HEK293 (cell line): ENCODE measurements around the gene GOLT1B.
"Not testable (repeated sequence)": the region's sequence is repeated elsewhere in the genome, so short reads cannot be mapped to it uniquely, and the experiment has no call there.

Source experiments
- CTCF ChIA-PET: fragments of 350-600 bp; formaldehyde crosslinking; extraction: SDS; loops from one replicate; lab custom pipeline; 2021; ENCODE audit warnings: antibody characterized with exemption; lab: Yijun Ruan, JAX
- POLR2A ChIA-PET: fragments of 300-600 bp; formaldehyde crosslinking; extraction: SDS; loops from one replicate; lab custom pipeline; 2020; ENCODE audit warnings: antibody characterized with exemption, inconsistent platforms; lab: Yijun Ruan, JAX
- H3K27ac ChIP-seq: fragments of 200-500 bp; sonication (Bioruptor generic); 2 replicates; pipeline ENCODE4 v1.5.1; 2014; ENCODE audit warnings: low read depth, low read length, control low read depth, inconsistent platforms; ENCODE audit errors: extremely low read depth
- H3K36me3 ChIP-seq, 2 experiments: fragments of 200-500 bp in 1 of 2; sonication (Bioruptor generic) in 1 of 2; 1 replicate in 1 of 2; 2 replicates in 1 of 2; pipeline ENCODE4 v1.5.1; 2014 to 2017; ENCODE audit warnings: inconsistent platforms in 2 of 2, low read length in 2 of 2; ENCODE audit not compliant: control insufficient read depth in 2 of 2, insufficient read depth in 1 of 2
- H3K4me1 ChIP-seq: fragments of 200-500 bp; sonication (Bioruptor generic); 2 replicates; pipeline ENCODE4 v1.5.1; 2014; ENCODE audit warnings: mild to moderate bottlenecking, low read length, inconsistent platforms; ENCODE audit not compliant: control insufficient read depth, insufficient read depth
- H3K4me3 ChIP-seq: 2 replicates; pipeline ENCODE4 v1.5.1; 2011; ENCODE audit warnings: low read depth, mild to moderate bottlenecking, control low read depth, low read length, moderate library complexity
- H3K9me3 ChIP-seq: fragments of 200-500 bp; sonication (Bioruptor generic); 2 replicates; pipeline ENCODE4 v1.5.1; 2014; ENCODE audit warnings: low read depth, low read length, inconsistent platforms; ENCODE audit not compliant: control insufficient read depth, insufficient read depth
- HOXC10 ChIP-seq: sonication (generic); formaldehyde crosslinking; IDR thresholded peaks from 2 replicates; pipeline ENCODE4 v1.8.1; 2023; ENCODE audit warnings: mild to moderate bottlenecking, missing genetic modification reagents
- HOXD13 ChIP-seq: sonication (generic); formaldehyde crosslinking; IDR thresholded peaks from 2 replicates; pipeline ENCODE4 v1.8.0; 2022; ENCODE audit warnings: missing genetic modification reagents, borderline replicate concordance
- KLF9 ChIP-seq: fragments of 450-650 bp; formaldehyde crosslinking; IDR thresholded peaks from 2 replicates; pipeline ENCODE4 v1.5.1; 2016; ENCODE audit warnings: missing biosample characterization, missing genetic modification characterization, low read depth
- MZF1 ChIP-seq: fragments of 450-650 bp; formaldehyde crosslinking; IDR thresholded peaks from 2 replicates; pipeline ENCODE4 v1.5.1; 2017; ENCODE audit warnings: missing biosample characterization, missing genetic modification characterization, borderline replicate concordance
- SP7 ChIP-seq: fragments of 450-650 bp; formaldehyde crosslinking; IDR thresholded peaks from 2 replicates; pipeline ENCODE4 v1.5.1; 2016; ENCODE audit warnings: missing biosample characterization, missing genetic modification characterization
- TRIM28 ChIP-seq: IDR thresholded peaks from 2 replicates; pipeline ENCODE4 v1.6.1; 2011; ENCODE audit warnings: low read length, control low read depth, borderline replicate concordance
- YY2 ChIP-seq: fragments of 450-650 bp; formaldehyde crosslinking; IDR thresholded peaks from 2 replicates; pipeline ENCODE4 v1.5.1; 2016; ENCODE audit warnings: missing biosample characterization, missing genetic modification characterization
- ZFP69B ChIP-seq: fragments of 450-650 bp; formaldehyde crosslinking; IDR thresholded peaks from 2 replicates; pipeline ENCODE4 v1.5.1; 2016; ENCODE audit warnings: missing biosample characterization, missing genetic modification characterization
- ZNF138 ChIP-seq: fragments of 450-650 bp; formaldehyde crosslinking; IDR thresholded peaks from 2 replicates; pipeline ENCODE4 v1.5.1; 2016; ENCODE audit warnings: missing biosample characterization, missing genetic modification characterization, borderline replicate concordance
- ZNF157 ChIP-seq: fragments of 450-650 bp; formaldehyde crosslinking; IDR thresholded peaks from 2 replicates; pipeline ENCODE4 v1.5.1; 2016; ENCODE audit warnings: missing biosample characterization, missing genetic modification characterization
- ZNF274 ChIP-seq, 2 experiments: fragments of 200-500 bp in 1 of 2; fragments of 450-650 bp in 1 of 2; sonication (Bioruptor generic) in 1 of 2; formaldehyde crosslinking in 1 of 2; IDR thresholded peaks; 2 replicates each; pipeline versions ENCODE4 v1.5.1 to v1.6.1; 2014 to 2016; ENCODE audit warnings: borderline replicate concordance in 1 of 2, inconsistent platforms in 1 of 2, low read length in 1 of 2, missing biosample characterization in 1 of 2, missing genetic modification characterization in 1 of 2
- ZNF423 ChIP-seq: fragments of 450-650 bp; formaldehyde crosslinking; IDR thresholded peaks from 2 replicates; pipeline ENCODE4 v1.5.1; 2016; ENCODE audit warnings: missing biosample characterization, missing genetic modification characterization
- ZNF501 ChIP-seq: fragments of 450-650 bp; formaldehyde crosslinking; IDR thresholded peaks from 2 replicates; pipeline ENCODE4 v1.5.1; 2016; ENCODE audit warnings: missing biosample characterization, missing genetic modification characterization
- ZNF571 ChIP-seq: fragments of 450-650 bp; formaldehyde crosslinking; IDR thresholded peaks from 2 replicates; pipeline ENCODE4 v1.5.0; 2017; ENCODE audit warnings: missing biosample characterization, missing genetic modification characterization
- ZNF629 ChIP-seq: fragments of 450-650 bp; formaldehyde crosslinking; IDR thresholded peaks from 2 replicates; pipeline ENCODE4 v1.5.1; 2017; ENCODE audit warnings: missing biosample characterization, missing genetic modification characterization
- ZNF701 ChIP-seq: fragments of 450-650 bp; formaldehyde crosslinking; IDR thresholded peaks from 2 replicates; pipeline ENCODE4 v1.5.1; 2016; ENCODE audit warnings: missing biosample characterization, missing genetic modification characterization
- ZNF747 ChIP-seq: fragments of 450-650 bp; formaldehyde crosslinking; IDR thresholded peaks from 2 replicates; pipeline ENCODE4 v1.5.1; 2016; ENCODE audit warnings: missing biosample characterization, missing genetic modification characterization
- ZNF76 ChIP-seq: fragments of 450-650 bp; formaldehyde crosslinking; IDR thresholded peaks from 2 replicates; pipeline ENCODE4; 2016; ENCODE audit warnings: low read depth, missing biosample characterization, missing genetic modification characterization, borderline replicate concordance
- TF ChIP-seq, protein P1 (sequence below): fragments of 450-650 bp; formaldehyde crosslinking; IDR thresholded peaks from 2 replicates; pipeline ENCODE4 v1.5.1; 2016; ENCODE audit warnings: missing biosample characterization, missing genetic modification characterization
- TF ChIP-seq, protein P2 (sequence below): fragments of 450-650 bp; formaldehyde crosslinking; IDR thresholded peaks from 2 replicates; pipeline ENCODE4 v1.5.1; 2016; ENCODE audit warnings: missing biosample characterization, missing genetic modification characterization
- TF ChIP-seq, protein P3 (sequence below): fragments of 450-650 bp; formaldehyde crosslinking; optimal IDR thresholded peaks from 2 replicates; pipeline ENCODE3; 2016; ENCODE audit warnings: missing biosample characterization, mild to moderate bottlenecking, missing genetic modification characterization
- TF ChIP-seq, protein P4 (sequence below): IDR thresholded peaks from 2 replicates; pipeline ENCODE4 v1.6.1; 2011; ENCODE audit warnings: mild to moderate bottlenecking, low read depth, low read length, borderline replicate concordance

GOLT1B gene

DNA sequence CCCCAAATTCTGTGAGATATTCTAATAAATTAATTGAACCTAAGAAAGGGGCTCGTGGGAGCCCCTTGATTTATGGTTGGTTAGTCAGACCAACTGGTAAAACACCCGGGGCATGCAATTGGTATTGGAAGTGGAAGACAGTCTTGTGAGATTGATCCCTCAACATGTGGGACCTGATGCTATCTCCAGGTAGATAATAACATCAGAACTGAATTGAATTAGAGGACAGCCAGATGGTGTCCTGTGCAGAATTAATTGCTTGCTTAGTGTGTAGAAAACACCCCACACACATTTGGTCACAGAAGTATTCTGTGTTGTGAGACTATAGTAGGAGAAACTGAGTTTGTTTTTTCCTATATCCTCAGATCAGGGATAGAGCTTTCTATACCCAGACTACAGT, 42.1 kb upstream of the GOLT1B start:
- no peak overlapping the region for H3K4me3 ChIP-seq
- H3K9me3 ChIP-seq, result no peaks in the 10 kb centered on the region
- ChIA-PET POLR2A (no interaction called here), CTCF (interaction anchor here (0.7 kb wide), 1 partner anchor 52 kb away, joined by 3 read pairs; no protein-coding TSS in a partner anchor)
- H3K4me1 ChIP-seq, result no peaks in the 10 kb centered on the region
- no peak overlapping the region for H3K27ac ChIP-seq
- TF ChIP-seq HOXC10 (CRISPR knock-in tag) (no peak), SP7 (tag by site-specific recombination) (no peak), ZFP69B (no peak), ZNF571 (tag by site-specific recombination) (no peak), TRIM28 (no peak), ZNF423 (tag by site-specific recombination) (no peak), YY2 (tag by site-specific recombination) (no peak), ZNF747 (tag by site-specific recombination) (no peak), ZNF629 (tag by site-specific recombination) (no peak)
- TF ChIP-seq, protein P1, sequence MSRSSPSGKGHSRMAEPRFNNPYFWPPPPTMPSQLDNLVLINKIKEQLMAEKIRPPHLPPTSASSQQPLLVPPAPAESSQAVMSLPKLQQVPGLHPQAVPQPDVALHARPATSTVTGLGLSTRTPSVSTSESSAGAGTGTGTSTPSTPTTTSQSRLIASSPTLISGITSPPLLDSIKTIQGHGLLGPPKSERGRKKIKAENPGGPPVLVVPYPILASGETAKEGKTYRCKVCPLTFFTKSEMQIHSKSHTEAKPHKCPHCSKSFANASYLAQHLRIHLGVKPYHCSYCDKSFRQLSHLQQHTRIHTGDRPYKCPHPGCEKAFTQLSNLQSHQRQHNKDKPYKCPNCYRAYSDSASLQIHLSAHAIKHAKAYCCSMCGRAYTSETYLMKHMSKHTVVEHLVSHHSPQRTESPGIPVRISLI (tag by site-specific recombination), result no peak
- TF ChIP-seq, protein P2, sequence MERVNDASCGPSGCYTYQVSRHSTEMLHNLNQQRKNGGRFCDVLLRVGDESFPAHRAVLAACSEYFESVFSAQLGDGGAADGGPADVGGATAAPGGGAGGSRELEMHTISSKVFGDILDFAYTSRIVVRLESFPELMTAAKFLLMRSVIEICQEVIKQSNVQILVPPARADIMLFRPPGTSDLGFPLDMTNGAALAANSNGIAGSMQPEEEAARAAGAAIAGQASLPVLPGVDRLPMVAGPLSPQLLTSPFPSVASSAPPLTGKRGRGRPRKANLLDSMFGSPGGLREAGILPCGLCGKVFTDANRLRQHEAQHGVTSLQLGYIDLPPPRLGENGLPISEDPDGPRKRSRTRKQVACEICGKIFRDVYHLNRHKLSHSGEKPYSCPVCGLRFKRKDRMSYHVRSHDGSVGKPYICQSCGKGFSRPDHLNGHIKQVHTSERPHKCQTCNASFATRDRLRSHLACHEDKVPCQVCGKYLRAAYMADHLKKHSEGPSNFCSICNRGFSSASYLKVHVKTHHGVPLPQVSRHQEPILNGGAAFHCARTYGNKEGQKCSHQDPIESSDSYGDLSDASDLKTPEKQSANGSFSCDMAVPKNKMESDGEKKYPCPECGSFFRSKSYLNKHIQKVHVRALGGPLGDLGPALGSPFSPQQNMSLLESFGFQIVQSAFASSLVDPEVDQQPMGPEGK, result no peak
- TF ChIP-seq, protein P3, sequence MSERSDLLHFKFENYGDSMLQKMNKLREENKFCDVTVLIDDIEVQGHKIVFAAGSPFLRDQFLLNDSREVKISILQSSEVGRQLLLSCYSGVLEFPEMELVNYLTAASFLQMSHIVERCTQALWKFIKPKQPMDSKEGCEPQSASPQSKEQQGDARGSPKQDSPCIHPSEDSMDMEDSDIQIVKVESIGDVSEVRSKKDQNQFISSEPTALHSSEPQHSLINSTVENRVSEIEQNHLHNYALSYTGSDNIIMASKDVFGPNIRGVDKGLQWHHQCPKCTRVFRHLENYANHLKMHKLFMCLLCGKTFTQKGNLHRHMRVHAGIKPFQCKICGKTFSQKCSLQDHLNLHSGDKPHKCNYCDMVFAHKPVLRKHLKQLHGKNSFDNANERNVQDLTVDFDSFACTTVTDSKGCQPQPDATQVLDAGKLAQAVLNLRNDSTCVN (tag by site-specific recombination), result no peak
- peaks cover 4 to 9% of the 10 kb centered on the region in 2 experiments for H3K36me3 ChIP-seq

DNA sequence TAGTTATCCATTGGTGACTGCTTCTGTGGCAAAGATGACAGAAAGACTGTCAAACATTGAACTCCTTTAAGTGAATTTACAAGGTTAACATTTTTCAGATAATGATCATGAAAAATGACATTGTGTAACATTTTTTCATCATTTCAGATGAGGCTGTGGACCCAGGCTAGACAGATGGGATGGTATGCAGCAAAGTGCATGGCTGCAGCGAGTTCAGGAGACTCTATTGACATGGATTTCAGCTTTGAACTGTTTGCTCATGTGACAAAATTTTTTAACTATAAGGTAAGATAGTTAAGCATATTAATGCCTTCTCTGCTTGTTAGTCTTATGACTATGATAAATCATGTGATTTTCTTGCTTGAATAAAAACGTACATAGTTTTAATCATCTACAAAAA, 34.3 kb upstream of the GOLT1B start:
- H3K9me3 ChIP-seq, POLR2A ChIA-PET, CTCF ChIA-PET: not testable (repeated sequence)

DNA sequence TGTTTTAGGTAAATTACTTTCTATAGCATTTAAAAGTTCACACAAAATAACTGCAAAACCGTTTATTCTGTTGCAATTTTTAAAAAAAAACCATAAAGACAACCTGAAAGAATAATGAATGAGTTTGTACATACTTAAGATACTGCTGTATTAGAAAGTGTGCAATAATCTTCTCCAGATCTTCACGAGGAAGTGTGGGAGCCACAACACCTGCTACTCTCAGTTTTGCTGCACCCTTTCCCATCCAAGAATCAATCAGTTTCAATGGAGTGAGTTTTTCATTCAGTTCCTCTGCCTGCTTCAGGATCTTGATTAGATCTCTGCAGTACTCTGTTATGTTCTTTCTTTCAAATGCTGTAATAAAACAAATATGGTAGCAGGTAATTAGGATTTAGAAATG, 30.3 kb upstream of the GOLT1B start:
- TF ChIP-seq ZNF157 (tag by site-specific recombination) (no peak), ZNF701 (tag by site-specific recombination) (no peak), ZNF138 (tag by site-specific recombination) (no peak), MZF1 (tag by site-specific recombination) (no peak), ZNF501 (tag by site-specific recombination) (no peak), ZNF274 (IDR thresholded peaks at IDR 0.05; ENCODE audit: low read length) (no peak), ZNF274 (tag by site-specific recombination; IDR thresholded peaks at IDR 0.05; ENCODE audit: borderline replicate concordance) (no peak), HOXD13 (CRISPR knock-in tag) (no peak), KLF9 (no peak), ZNF76 (tag by site-specific recombination) (no peak), ZNF571 (tag by site-specific recombination) (no peak)
- TF ChIP-seq, protein P1 (tag by site-specific recombination), result no peak
- TF ChIP-seq, protein P4, sequence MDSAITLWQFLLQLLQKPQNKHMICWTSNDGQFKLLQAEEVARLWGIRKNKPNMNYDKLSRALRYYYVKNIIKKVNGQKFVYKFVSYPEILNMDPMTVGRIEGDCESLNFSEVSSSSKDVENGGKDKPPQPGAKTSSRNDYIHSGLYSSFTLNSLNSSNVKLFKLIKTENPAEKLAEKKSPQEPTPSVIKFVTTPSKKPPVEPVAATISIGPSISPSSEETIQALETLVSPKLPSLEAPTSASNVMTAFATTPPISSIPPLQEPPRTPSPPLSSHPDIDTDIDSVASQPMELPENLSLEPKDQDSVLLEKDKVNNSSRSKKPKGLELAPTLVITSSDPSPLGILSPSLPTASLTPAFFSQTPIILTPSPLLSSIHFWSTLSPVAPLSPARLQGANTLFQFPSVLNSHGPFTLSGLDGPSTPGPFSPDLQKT, result no peak
- Histone ChIP-seq H3K27ac (no peak overlapping the region), H3K4me3 (no peak overlapping the region), H3K36me3 (peaks cover 29 to 52% of the 10 kb centered on the region in 2 experiments; a peak in 2 of 3 replicates), H3K9me3 (no peaks in the 10 kb centered on the region), H3K4me1 (no peaks in the 10 kb centered on the region)
- ChIA-PET CTCF (no interaction called here), POLR2A (no interaction called here)

More for the DNA sequence above, 34.3 kb upstream of the GOLT1B start:
- H3K36me3 ChIP-seq, result peaks cover 9 to 16% of the 10 kb centered on the region in 2 experiments
- not testable (repeated sequence) for H3K27ac ChIP-seq, H3K4me1 ChIP-seq, H3K4me3 ChIP-seq
